PC-9 (cell line): Measurements from ENCODE around the gene TMPRSS9. TPM values are rescaled to one million over a fixed set of nuclear protein-coding genes. Genes with fewer than 3 reads are reported as not detected.
A peak's percentile ranks its signal among the peaks of the same experiment; 100 is the strongest.
"Not testable (repeated sequence)": the region's sequence is repeated elsewhere in the genome, so short reads cannot be mapped to it uniquely, and the experiment has no call there.

ENCODE experiments used
- BruUV-seq: library from RNA; stranded (reverse); fragments of 400-500 nt; replicated peaks from 2 replicates; lab custom pipeline; 2021; lab: Mats Ljungman, UMichigan
- CTCF ChIA-PET: fragments of 300-600 bp; sonication (Branson Sonifier 250); formaldehyde crosslinking; loops from one replicate; lab custom pipeline; 2022; ENCODE audit warnings: antibody characterized with exemption; lab: Charles Lee
- POLR2A ChIA-PET: fragments of 300-600 bp; sonication (Branson Sonifier 250); formaldehyde crosslinking; loops from one replicate; lab custom pipeline; 2022; ENCODE audit warnings: antibody characterized with exemption; ENCODE audit not compliant: unreplicated experiment; lab: Charles Lee
- DNase-seq, 2 experiments: peaks; one replicate each; pipeline versions ENCODE4 v3.0.0 to v3.0.0-alpha.2; 2015 to 2022; ENCODE audit warnings: mixed read lengths in 1 of 2
- H2AFZ ChIP-seq: fragments of 200-600 bp; sonication (generic); 2 replicates; pipeline ENCODE4 v1.8.1; 2017; ENCODE audit warnings: antibody characterized with exemption
- H3F3A ChIP-seq: fragments of 200-600 bp; sonication (generic); 2 replicates; pipeline ENCODE4 v1.8.1; 2017; ENCODE audit warnings: antibody characterized with exemption, mild to moderate bottlenecking, low read depth; ENCODE audit not compliant: insufficient read depth
- H3K27ac ChIP-seq: fragments of 200-600 bp; sonication (generic); 2 replicates; pipeline ENCODE4 v1.6.1; 2016; ENCODE audit warnings: mixed run types
- H3K27me3 ChIP-seq: fragments of 200-600 bp; sonication (generic); 2 replicates; pipeline ENCODE4 v1.6.1; 2016; ENCODE audit warnings: low read depth, mixed run types; ENCODE audit not compliant: insufficient read depth
- H3K36me3 ChIP-seq: fragments of 200-600 bp; sonication (generic); 2 replicates; pipeline ENCODE4 v1.6.1; 2016; ENCODE audit warnings: low read depth, mixed run types
- H3K4me1 ChIP-seq: fragments of 200-600 bp; sonication (generic); replicated peaks from 2 replicates; pipeline ENCODE4 v1.6.1; 2016; ENCODE audit warnings: mixed run types; ENCODE audit not compliant: insufficient read depth
- H3K4me2 ChIP-seq: fragments of 200-600 bp; sonication (generic); 2 replicates; pipeline ENCODE4 v1.6.1; 2017; ENCODE audit warnings: mixed run types
- H3K4me3 ChIP-seq: fragments of 200-600 bp; sonication (generic); 2 replicates; pipeline ENCODE4 v1.6.1; 2016; ENCODE audit warnings: mixed run types
- H3K79me2 ChIP-seq: fragments of 200-600 bp; sonication (generic); 2 replicates; pipeline ENCODE4 v1.6.1; 2017; ENCODE audit warnings: low read depth, mixed run types
- H3K9me2 ChIP-seq: fragments of 200-600 bp; sonication (generic); 2 replicates; pipeline ENCODE4 v1.8.1; 2017; ENCODE audit warnings: mild to moderate bottlenecking; ENCODE audit not compliant: insufficient read depth
- H3K9me3 ChIP-seq: fragments of 200-600 bp; sonication (generic); 2 replicates; pipeline ENCODE4 v1.8.1; 2016; ENCODE audit warnings: low read depth; ENCODE audit not compliant: insufficient read depth
- H4K20me1 ChIP-seq: fragments of 200-600 bp; sonication (generic); 2 replicates; pipeline ENCODE4 v1.8.1; 2017; ENCODE audit not compliant: insufficient read depth
- EZH2 ChIP-seq: fragments of 200-600 bp; sonication (generic); IDR thresholded peaks from 2 replicates; pipeline ENCODE4 v1.8.0; 2017; ENCODE audit warnings: antibody characterized with exemption, low read depth
- intact Hi-C: fragments of 100-400 bp; cut with micrococcal nuclease; formaldehyde crosslinking; loops from one replicate; pipeline ENCODE4 v1.10.0; 2022; ENCODE audit not compliant: unreplicated experiment
- total RNA-seq: library from RNA; stranded (reverse); gene quantifications from 2 replicates; pipeline ENCODE4 v1.2.3, GENCODE V29; 2021
- TF ChIP-seq, protein P1 (sequence below): fragments of 200-600 bp; sonication (generic); conservative IDR thresholded peaks from 2 replicates; pipeline ENCODE4 v1.6.1; 2017; ENCODE audit warnings: mixed run types, antibody characterized with exemption, mild to moderate bottlenecking, moderate library complexity

TMPRSS9 gene
- total RNA-seq, 1 experiment from 2014 or later: 0.20 TPM

DNA sequence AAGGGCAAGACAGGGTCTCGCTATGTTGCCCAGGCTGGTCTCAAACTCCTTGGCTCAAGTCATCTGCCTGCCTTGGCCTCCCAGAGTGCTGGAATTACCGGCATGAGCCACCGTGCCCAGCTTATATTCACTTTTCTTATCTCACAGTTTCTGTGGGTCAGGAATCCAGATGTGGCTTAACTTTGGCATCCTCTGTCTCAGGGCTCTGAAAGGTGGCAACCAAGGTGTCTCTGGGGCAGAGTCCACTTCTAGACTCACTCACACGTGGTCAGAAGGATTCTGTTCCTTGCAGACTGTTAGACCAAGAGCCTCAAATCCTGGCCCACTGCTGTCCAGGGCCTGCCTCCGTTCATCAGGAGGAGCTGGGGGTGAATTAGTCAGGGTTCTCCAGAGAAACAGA is 104.3 kb downstream of the TMPRSS9 start:
- DNase-seq: no peak
- Histone ChIP-seq H3K36me3 (no peaks in the 10 kb centered on the region), H3K9me3 (no peaks in the 10 kb centered on the region), H3K27me3 (no peaks in the 10 kb centered on the region), H3K4me2 (no peak overlapping the region), H3K27ac (no peak overlapping the region), H3K4me3 (no peak overlapping the region), H2AFZ (no peak overlapping the region), H3F3A (peaks cover 17% of the 10 kb centered on the region), H3K79me2 (no peaks in the 10 kb centered on the region), H4K20me1 (no peaks in the 10 kb centered on the region), H3K9me2 (no peaks in the 10 kb centered on the region), H3K4me1 (peaks cover 4% of the 10 kb centered on the region; the same call in 1 of the 2 replicates)
- no TSS peak for BruUV-seq
- ChIA-PET CTCF (no interaction called here), POLR2A (no interaction called here)
- intact Hi-C loops: loop anchor here (10.0 kb wide), 1 partner anchor 230 kb away; the partner anchor contains the start of genes PLEKHJ1 and SF3A2
- TF ChIP-seq, protein P1, sequence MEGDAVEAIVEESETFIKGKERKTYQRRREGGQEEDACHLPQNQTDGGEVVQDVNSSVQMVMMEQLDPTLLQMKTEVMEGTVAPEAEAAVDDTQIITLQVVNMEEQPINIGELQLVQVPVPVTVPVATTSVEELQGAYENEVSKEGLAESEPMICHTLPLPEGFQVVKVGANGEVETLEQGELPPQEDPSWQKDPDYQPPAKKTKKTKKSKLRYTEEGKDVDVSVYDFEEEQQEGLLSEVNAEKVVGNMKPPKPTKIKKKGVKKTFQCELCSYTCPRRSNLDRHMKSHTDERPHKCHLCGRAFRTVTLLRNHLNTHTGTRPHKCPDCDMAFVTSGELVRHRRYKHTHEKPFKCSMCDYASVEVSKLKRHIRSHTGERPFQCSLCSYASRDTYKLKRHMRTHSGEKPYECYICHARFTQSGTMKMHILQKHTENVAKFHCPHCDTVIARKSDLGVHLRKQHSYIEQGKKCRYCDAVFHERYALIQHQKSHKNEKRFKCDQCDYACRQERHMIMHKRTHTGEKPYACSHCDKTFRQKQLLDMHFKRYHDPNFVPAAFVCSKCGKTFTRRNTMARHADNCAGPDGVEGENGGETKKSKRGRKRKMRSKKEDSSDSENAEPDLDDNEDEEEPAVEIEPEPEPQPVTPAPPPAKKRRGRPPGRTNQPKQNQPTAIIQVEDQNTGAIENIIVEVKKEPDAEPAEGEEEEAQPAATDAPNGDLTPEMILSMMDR: no peak
- TF ChIP-seq EZH2: no peak

DNA sequence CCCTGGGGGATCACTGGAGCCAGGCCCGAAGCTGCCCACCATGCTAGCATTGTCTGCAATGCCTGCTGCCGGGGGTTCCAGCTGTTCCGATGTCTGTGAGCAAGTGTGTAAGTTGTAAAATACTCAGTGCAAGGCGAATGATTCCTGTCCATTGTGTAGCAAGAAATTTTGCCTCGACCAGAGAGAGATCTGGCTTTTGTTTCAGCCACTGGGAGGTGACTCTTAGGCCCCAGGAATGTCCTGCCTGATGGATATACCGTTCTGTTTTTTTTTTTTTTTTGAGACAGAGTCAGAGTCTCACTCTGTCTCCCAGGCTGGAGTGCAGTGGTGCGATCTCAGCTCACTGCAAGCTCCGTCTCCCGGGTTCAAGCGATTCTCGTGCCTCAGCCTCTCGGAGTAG is 108.5 kb downstream of the TMPRSS9 start:
- Histone ChIP-seq H3K9me2 (no peaks in the 10 kb centered on the region), H4K20me1 (no peaks in the 10 kb centered on the region), H3F3A (peaks cover 16% of the 10 kb centered on the region), H3K4me1 (0 out of 2 replicates have a peak, but pooled peaks cover 9% of the 10 kb centered on the region), H3K4me3 (no peak overlapping the region), H3K79me2 (no peaks in the 10 kb centered on the region), H2AFZ (no peak overlapping the region), H3K27me3 (no peaks in the 10 kb centered on the region), H3K36me3 (no peaks in the 10 kb centered on the region), H3K27ac (no peak overlapping the region), H3K4me2 (no peak overlapping the region), H3K9me3 (no peaks in the 10 kb centered on the region)
- POLR2A ChIA-PET: no interaction called here
- intact Hi-C loops: loop anchor here (10.0 kb wide), 1 partner anchor 234 kb away; the partner anchor contains the start of genes PLEKHJ1 and SF3A2
- BruUV-seq: no TSS peak
- TF ChIP-seq, protein P1: no peak
- TF ChIP-seq EZH2: no peak
- DNase-seq: no peak
- CTCF ChIA-PET: no interaction called here

DNA sequence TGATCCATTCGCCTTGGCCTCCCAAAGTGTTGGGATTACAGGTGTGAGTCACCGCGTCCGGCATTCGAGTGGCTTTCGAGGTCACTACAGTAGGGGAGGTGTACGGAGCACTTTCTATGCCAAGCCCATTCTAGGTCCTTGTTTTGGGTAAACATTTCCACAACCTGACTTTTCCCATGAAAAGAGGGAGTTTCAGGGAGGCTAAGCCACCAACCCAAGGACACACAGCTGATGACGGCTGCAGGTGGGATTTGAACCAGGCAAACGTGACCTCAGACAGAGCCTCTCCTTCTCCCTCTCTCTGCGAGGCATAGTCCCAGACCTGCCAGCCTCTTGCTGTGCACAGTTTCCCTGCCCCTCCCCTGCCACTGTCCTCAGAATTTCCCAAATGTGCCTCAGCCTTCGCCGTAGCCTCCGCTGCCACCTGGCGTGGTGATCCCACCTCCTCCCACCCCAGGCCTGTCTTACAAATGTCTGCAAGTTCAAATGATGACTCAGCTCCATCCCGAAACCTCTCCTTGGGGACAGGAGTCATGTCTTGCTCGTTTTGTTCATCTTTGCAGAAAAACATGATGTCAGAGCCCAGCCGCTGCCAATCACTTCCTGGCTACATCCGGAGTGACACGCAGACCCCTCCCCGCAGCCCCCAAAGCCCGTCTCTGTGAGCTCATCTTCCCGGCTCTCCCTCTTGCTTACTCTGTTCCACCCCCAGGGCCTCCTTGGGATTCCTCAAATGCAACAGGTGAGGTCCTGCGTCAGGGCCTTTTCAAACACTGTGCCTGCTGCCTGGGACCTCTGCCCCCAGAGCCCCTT is 109.2 kb downstream of the TMPRSS9 start:
- Histone ChIP-seq H3K27ac (peak overlapping the region; percentile 86), H3K9me2 (no peaks in the 10 kb centered on the region), H3K4me3 (no peak overlapping the region), H3K27me3 (no peaks in the 10 kb centered on the region), H4K20me1 (no peaks in the 10 kb centered on the region), H3F3A (peaks cover 16% of the 10 kb centered on the region), H3K4me1 (0 out of 2 replicates have a peak, but pooled peaks cover 9% of the 10 kb centered on the region), H3K4me2 (peak overlapping the region; percentile 44), H3K36me3 (no peaks in the 10 kb centered on the region), H3K9me3 (no peaks in the 10 kb centered on the region), H2AFZ (no peak overlapping the region), H3K79me2 (no peaks in the 10 kb centered on the region)
- no TSS peak for BruUV-seq
- intact Hi-C loops: loop anchor here (10.0 kb wide), 1 partner anchor 235 kb away; the partner anchor contains the start of genes PLEKHJ1 and SF3A2
- POLR2A ChIA-PET: interaction anchor here (0.6 to 0.7 kb wide), 3 partner anchors 48 to 154 kb away, joined by 3 to 6 read pairs (median 3); no protein-coding TSS in a partner anchor
- DNase-seq: peak; percentile 54 to 77
- TF ChIP-seq, protein P1: no peak
- no peak for TF ChIP-seq EZH2
- CTCF ChIA-PET: interaction anchor here (1.0 kb wide), 1 partner anchor 142 kb away, joined by 4 read pairs; no protein-coding TSS in a partner anchor

DNA sequence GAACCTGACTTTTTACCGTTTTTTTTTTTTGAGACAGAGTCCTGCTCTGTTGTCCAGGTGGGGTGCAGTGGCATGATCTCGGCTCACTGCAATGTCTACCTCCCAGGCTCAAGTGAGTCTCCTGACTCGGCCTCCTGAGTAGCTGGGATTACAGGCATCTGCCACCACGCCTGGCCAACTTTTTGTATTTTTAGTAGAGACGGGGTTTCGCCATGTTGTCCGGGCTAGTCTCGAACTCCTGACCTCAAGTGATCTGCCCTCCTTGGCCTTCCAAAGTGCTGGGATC is 109.8 kb downstream of the TMPRSS9 start:
- H4K20me1 ChIP-seq, BruUV-seq, H3K9me2 ChIP-seq, H3K79me2 ChIP-seq, H3K4me3 ChIP-seq, H3K4me1 ChIP-seq, H2AFZ ChIP-seq, H3K27me3 ChIP-seq, H3K9me3 ChIP-seq, DNase-seq, H3K36me3 ChIP-seq: not testable (repeated sequence)
- ChIA-PET CTCF (interaction anchor here (1.0 kb wide), 1 partner anchor 141 kb away, joined by 4 read pairs; no protein-coding TSS in a partner anchor), POLR2A (interaction anchor here (0.7 kb wide), 2 partner anchors 149 to 154 kb away, joined by 3 to 6 read pairs; no protein-coding TSS in a partner anchor)
- Histone ChIP-seq H3K4me2 (peak overlapping the region; percentile 44), H3F3A (peaks cover 17% of the 10 kb centered on the region), H3K27ac (peak overlapping the region; percentile 86)
- intact Hi-C loops: loop anchor here (10.0 kb wide), 1 partner anchor 235 kb away; the partner anchor contains the start of genes PLEKHJ1 and SF3A2
